PC-3 (cell line): ENCODE measurements around the gene IL19.

Experiments used
- EZH2 ChIP-seq: fragments of 300-600 bp; sonication (generic); IDR thresholded peaks from one replicate; pipeline ENCODE4 v1.6.1; 2017; ENCODE audit warnings: antibody characterized with exemption, mild to moderate bottlenecking, low read length; ENCODE audit not compliant: unreplicated experiment
- EZH2phosphoT487 ChIP-seq: fragments of 300-600 bp; sonication (generic); IDR thresholded peaks from 2 replicates; pipeline ENCODE4 v1.6.1; 2018; ENCODE audit warnings: mild to moderate bottlenecking, antibody characterized with exemption, low read length, borderline replicate concordance
- TF ChIP-seq, protein P1 (sequence below): fragments of 300-600 bp; sonication (generic); conservative IDR thresholded peaks from 2 replicates; pipeline ENCODE4 v1.5.1; 2017; ENCODE audit warnings: antibody characterized with exemption, low read depth, mild to moderate bottlenecking, low read length

DNA sequence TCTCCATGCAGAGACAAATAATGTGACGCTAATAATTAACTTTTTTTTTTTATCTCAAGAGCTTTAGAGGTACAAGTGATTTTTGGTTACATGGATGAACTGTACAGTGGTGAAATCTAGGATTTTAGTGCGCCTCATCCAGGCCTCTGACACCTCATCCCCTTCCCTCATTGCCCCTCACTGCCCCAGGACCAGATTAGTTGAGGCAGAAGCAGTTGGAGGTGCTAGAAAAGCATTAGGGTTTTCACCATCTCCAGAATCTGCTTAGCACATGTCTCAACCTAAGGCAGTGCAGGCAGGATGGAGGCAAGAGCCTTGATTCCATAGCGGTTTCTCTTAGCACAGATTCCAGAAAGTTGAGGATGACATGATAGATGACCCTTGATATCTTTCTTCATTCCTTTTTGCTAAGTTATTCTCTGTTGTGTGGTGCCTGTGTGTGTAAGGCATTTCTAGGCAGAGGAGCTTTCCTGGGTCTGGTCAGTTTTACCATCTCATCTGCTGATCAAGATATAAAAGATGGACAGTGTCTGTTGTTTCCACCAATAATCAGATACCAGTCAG is 18.0 kb downstream of the IL19 start:
- TF ChIP-seq, protein P1, sequence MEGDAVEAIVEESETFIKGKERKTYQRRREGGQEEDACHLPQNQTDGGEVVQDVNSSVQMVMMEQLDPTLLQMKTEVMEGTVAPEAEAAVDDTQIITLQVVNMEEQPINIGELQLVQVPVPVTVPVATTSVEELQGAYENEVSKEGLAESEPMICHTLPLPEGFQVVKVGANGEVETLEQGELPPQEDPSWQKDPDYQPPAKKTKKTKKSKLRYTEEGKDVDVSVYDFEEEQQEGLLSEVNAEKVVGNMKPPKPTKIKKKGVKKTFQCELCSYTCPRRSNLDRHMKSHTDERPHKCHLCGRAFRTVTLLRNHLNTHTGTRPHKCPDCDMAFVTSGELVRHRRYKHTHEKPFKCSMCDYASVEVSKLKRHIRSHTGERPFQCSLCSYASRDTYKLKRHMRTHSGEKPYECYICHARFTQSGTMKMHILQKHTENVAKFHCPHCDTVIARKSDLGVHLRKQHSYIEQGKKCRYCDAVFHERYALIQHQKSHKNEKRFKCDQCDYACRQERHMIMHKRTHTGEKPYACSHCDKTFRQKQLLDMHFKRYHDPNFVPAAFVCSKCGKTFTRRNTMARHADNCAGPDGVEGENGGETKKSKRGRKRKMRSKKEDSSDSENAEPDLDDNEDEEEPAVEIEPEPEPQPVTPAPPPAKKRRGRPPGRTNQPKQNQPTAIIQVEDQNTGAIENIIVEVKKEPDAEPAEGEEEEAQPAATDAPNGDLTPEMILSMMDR: no peak
- TF ChIP-seq EZH2phosphoT487 (no peak), EZH2 (no peak)
